ENCODE results near the gene CDC42SE2.

DNA sequence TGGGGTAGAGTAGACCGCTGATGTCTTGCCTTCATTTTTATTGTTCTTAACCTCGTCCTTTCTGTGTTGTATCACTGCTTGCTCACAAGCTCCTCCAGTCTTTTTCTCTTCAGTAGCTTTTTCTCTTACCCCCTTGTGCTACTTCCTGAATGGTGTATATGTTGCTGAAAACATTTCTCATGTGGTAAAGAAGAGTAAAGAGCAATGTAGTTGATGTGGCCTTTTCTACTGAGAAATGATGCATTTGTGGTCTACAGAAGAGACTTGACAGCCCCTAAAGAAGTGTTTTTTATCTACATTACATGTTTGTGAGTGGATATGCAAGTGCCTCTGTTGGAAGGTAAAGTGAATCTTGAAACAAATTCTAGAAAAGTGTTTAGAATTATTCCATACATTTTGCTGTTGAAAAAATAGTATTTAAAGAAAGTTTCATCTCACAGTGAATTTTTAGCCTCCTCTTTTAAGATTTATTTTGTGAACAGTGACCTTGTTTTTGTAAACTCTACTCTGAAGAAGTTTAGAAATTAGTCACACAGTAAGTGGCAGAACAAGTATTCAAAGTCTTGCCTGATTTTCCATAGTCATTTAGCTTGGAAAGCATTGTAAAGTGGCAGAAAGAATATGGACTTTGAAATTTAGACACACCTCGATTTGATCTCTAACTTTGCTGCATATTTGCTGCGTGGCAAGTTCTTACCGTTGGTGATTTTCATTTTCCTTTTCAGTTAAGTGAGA, 17.4 kb downstream of the CDC42SE2 start:
- TF ChIP-seq SIN3A (IDR thresholded peaks at IDR 0.05; ENCODE audit: borderline replicate concordance, insufficient read depth, low read length) (no peak), POLR2AphosphoS5 (IDR thresholded peaks at IDR 0.05; ENCODE audit: low read depth, low read length) (no peak), TAF1 (IDR thresholded peaks at IDR 0.05; ENCODE audit: borderline replicate concordance, insufficient read depth, low read length) (no peak), REST (IDR thresholded peaks at IDR 0.05; ENCODE audit: insufficient read depth in 1 of 2, low read depth in 2 of 2, low read length in 2 of 2) (no peak), FOXP2 (optimal IDR thresholded peaks at IDR 0.05; ENCODE audit: borderline replicate concordance, extremely low read depth, extremely low read length, insufficient read depth) (no peak)

All from PFSK-1 (cell line).